Stimulated activated CD4-positive, alpha-beta T cell treated with anti-CD3 and anti-CD28 coated beads, Interleukin-1b, Interleukin-23, amount 100 ng/mL, for 48 hours (primary cell): ENCODE measurements around the gene CCIN.
"Not testable (repeated sequence)": the region's sequence is repeated elsewhere in the genome, so short reads cannot be mapped to it uniquely, and the experiment has no call there.

Source experiments
- DNase-seq: peaks from one replicate; pipeline ENCODE4 v3.0.0-alpha.2; 2020

Gene CCIN

GRCh38 chr9:36169166-36169565 is at the start of gene CCIN:
Gene CCIN (plus strand): TSS chr9:36169388. CDS start chr9:36169503, 115 bp downstream.
- no peak for DNase-seq

DNA sequence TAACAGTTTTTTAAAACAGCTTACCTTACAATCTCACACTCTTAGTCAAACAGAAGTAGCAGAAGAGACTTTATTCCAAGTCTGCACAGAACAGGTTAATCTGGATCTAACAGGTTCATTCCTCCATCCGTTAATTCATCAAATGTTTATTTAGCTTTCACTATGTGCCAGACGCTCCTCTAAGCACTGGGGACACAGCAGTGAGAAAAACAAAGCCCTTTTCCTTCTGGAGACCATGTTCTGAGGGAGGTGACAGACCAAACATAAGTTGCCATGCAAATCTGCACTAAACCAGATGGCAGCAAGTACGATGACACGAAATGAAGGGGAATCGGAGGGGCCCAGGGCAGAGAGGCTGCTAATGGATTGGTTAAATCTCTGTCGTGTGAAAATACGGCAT is 49.7 kb upstream of the CCIN start:
- no peak for DNase-seq

DNA sequence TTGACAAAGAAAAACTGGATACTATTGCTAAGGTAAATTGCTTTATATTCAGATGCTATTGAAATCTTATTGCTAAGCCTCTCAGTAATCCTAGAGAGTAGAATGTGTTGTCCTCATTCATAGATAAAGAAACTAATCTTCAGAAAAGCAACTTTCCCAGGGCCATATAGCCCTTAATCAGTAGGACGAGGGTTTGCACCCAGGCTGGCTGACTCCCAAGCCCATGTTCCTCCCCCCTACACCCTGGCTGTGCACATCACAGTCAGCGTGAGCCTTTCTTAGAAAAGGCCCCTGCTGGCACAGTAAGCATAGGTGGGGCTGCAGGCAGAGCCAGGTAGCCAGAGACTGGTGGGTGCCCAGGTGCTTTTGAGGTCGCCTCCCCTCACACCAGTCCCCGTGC is 48.5 kb upstream of the CCIN start:
- no peak for DNase-seq

DNA sequence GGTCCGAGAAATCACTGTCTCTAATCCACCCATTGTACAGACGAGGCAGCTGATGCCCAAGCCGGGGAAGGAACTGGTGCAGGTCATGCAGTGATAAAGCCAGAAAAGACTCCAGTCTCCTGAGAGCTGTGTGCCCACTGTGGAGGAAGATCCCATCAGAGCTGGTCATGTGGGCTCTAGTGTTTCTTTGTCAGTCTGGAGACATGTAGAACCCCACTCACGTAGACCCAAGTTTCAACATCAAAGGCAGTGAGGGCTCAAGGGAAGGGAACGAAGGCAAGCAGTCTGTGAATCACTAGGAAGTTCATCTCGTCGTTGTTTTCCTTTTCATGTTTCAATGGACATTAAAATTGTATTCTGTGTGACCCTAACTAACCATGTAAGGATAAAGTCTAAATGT is 47.2 kb upstream of the CCIN start:
- DNase-seq: no peak

DNA sequence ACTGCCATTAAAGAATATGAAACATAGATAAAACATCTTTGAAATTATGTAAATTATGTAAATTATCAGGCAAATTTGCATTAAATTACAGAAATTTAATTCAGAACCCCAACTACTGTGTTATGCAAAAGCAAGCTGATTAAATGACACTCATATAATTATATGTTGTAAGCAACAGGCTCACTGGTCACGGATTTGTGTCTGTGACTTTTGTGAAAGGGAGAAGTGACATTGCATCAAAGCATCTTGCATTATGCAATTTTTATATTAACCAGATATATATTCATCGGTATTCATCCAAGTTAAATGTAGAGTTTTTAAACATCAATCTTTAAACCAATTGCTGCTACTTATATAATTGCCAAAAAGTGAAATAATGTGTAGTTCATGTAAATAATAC is 45.7 kb upstream of the CCIN start:
- no peak for DNase-seq

- DNase-seq: no peak
Observed at GRCh38 chr9:36125062-36125855, 43.9 kb upstream of the CCIN start.

GRCh38 chr9:36126016-36126730 is 43.0 kb upstream of the CCIN start:
- no peak for DNase-seq

- DNase-seq: no peak
Observed at GRCh38 chr9:36127652-36128244, 41.4 kb upstream of the CCIN start.

DNA sequence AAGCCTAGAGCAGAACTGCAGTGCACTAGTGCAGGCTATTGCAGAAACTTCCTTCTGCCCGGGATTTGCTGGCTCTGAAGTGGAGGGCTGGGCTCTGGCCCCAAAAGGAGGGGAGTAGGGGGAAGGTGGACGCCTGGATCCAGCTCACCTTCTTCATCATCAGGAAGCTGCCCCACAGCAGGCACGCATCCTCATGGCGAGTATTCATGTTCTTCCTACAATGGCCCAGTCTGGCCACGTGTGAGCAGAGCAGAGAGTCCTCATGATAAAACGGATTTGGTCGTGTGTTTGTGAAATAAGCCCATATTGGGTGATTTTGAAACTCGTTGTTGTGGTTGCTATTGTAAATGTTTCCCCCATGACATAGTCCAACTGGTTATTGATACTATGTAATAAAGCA is 40.8 kb upstream of the CCIN start:
- DNase-seq: no peak

GRCh38 chr9:36129139-36129538 is 40.0 kb upstream of the CCIN start:
- DNase-seq: no peak

GRCh38 chr9:36131666-36132065 is 37.5 kb upstream of the CCIN start:
- DNase-seq: not testable (repeated sequence)

- no peak for DNase-seq
Observed at GRCh38 chr9:36132086-36132485, 37.1 kb upstream of the CCIN start.

GRCh38 chr9:36134761-36135505 is 34.3 kb upstream of the CCIN start:
- no peak for DNase-seq

- DNase-seq: no peak
Observed at GRCh38 chr9:36135741-36136271, 33.4 kb upstream of the CCIN start.

- DNase-seq: peak; percentile 75
Observed at GRCh38 chr9:36136272-36136893, 32.8 kb upstream of the CCIN start, which contains the start of gene GLIPR2. Gene GLIPR2 (plus strand): TSS chr9:36136733. CDS start chr9:36136779, 46 bp downstream.

- no peak for DNase-seq
Observed at GRCh38 chr9:36136894-36137391, 32.2 kb upstream of the CCIN start.

DNA sequence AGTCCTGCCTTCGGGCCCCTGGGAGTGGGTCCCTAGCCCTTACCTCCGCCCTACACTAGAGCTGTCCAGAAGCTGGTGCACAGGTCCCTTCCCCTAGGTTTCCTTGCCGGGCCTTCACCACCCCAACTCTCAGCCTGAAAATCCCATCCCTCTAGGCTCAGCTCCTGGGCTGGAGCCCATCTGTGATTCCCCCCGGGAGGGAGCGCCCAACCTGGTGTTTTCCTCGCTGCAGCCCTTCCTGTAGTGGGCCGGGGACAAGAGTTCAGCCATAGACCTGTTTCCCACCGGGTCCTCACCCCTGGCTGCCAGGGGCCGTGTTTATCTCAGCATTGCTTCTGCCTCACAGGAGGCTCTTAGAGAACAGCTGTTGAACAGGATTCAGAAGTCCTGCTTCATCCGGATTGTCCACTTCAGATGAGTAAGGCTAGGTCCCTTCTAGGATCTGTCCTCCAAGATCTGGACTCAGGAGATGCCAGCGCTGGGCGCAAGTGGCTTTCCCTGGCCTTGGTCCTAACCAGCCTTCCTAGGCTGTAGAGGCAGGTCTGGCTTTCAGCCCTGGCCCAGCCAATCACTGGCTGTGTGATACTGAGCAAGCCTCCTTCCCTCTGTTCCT is 31.7 kb upstream of the CCIN start:
- DNase-seq: no peak

GRCh38 chr9:36138496-36138895 is 30.7 kb upstream of the CCIN start:
- DNase-seq: no peak

- no peak for DNase-seq
Observed at GRCh38 chr9:36138901-36139300, 30.3 kb upstream of the CCIN start.

GRCh38 chr9:36140086-36141084 is 28.8 kb upstream of the CCIN start:
- DNase-seq: peak; percentile 35
